Type B pancreatic cell (in vitro differentiated cells): ENCODE data around the gene CAMTA1. TPM values are rescaled to one million over a fixed set of nuclear protein-coding genes. Genes with fewer than 3 reads are reported as not detected.

Source experiments
- DNase-seq: peaks from one replicate; pipeline ENCODE4 v3.0.0; 2021; ENCODE audit warnings: mixed read lengths; ENCODE audit not compliant: unreplicated experiment; ENCODE audit errors: extremely low spot score
- H3K27ac Mint-ChIP-seq: 2 replicates; pipeline ENCODE4 v1.8.0; 2021; ENCODE audit warnings: mild to moderate bottlenecking, mixed read lengths
- H3K27me3 Mint-ChIP-seq: 2 replicates; pipeline ENCODE4 v1.8.0; 2021; ENCODE audit warnings: mixed read lengths
- H3K36me3 Mint-ChIP-seq: 2 replicates; pipeline ENCODE4 v1.8.0; 2021; ENCODE audit warnings: mixed read lengths
- H3K4me1 Mint-ChIP-seq: one replicate; pipeline ENCODE4 v1.8.0; 2021; ENCODE audit warnings: mixed read lengths; ENCODE audit not compliant: unreplicated experiment
- H3K4me3 Mint-ChIP-seq: 2 replicates; pipeline ENCODE4 v1.8.0; 2021; ENCODE audit warnings: mild to moderate bottlenecking, mixed read lengths
- H3K9me3 Mint-ChIP-seq: 2 replicates; pipeline ENCODE4 v1.8.0; 2021; ENCODE audit warnings: mixed read lengths
- CTCF ChIP-seq: fragments of 200-600 bp; sonication (generic); conservative IDR thresholded peaks from 2 replicates; pipeline ENCODE4 v1.5.0; 2021; ENCODE audit warnings: antibody characterized with exemption, mild to moderate bottlenecking
- total RNA-seq: library from RNA; stranded (reverse); gene quantifications from 2 replicates; pipeline ENCODE4 v1.2.1, GENCODE V29; 2021; ENCODE audit warnings: low replicate concordance

CAMTA1 gene
- total RNA-seq, 1 donor from 2014 or later: 82.5 TPM

GRCh38 chr1:7107109-7107830, 322.0 kb downstream of the CAMTA1 start:
- H3K4me1 Mint-ChIP-seq: no peaks in the 10 kb centered on the region
- TF ChIP-seq CTCF: no peak
- H3K27me3 Mint-ChIP-seq: peaks cover 28% of the 10 kb centered on the region
- no peak overlapping the region for H3K4me3 Mint-ChIP-seq
- H3K36me3 Mint-ChIP-seq: no peaks in the 10 kb centered on the region
- H3K27ac Mint-ChIP-seq: no peak overlapping the region
- no peak for DNase-seq
- H3K9me3 Mint-ChIP-seq: no peaks in the 10 kb centered on the region

GRCh38 chr1:7108251-7108650, 323.0 kb downstream of the CAMTA1 start:
- no peak for DNase-seq
- H3K4me1 Mint-ChIP-seq: no peaks in the 10 kb centered on the region
- no peak overlapping the region for H3K27ac Mint-ChIP-seq
- H3K9me3 Mint-ChIP-seq: no peaks in the 10 kb centered on the region
- H3K27me3 Mint-ChIP-seq: peaks cover 28% of the 10 kb centered on the region
- H3K36me3 Mint-ChIP-seq: no peaks in the 10 kb centered on the region
- no peak for TF ChIP-seq CTCF
- H3K4me3 Mint-ChIP-seq: no peak overlapping the region

GRCh38 chr1:7109901-7110300, 324.6 kb downstream of the CAMTA1 start:
- H3K36me3 Mint-ChIP-seq: no peaks in the 10 kb centered on the region
- no peak for DNase-seq
- no peaks in the 10 kb centered on the region for H3K4me1 Mint-ChIP-seq
- H3K9me3 Mint-ChIP-seq: no peaks in the 10 kb centered on the region
- no peak for TF ChIP-seq CTCF
- no peak overlapping the region for H3K27ac Mint-ChIP-seq
- H3K27me3 Mint-ChIP-seq: peaks cover 28% of the 10 kb centered on the region
- H3K4me3 Mint-ChIP-seq: no peak overlapping the region

GRCh38 chr1:7110321-7110720, 325.1 kb downstream of the CAMTA1 start:
- no peak for DNase-seq
- no peaks in the 10 kb centered on the region for H3K9me3 Mint-ChIP-seq
- TF ChIP-seq CTCF: no peak
- H3K4me1 Mint-ChIP-seq: no peaks in the 10 kb centered on the region
- no peak overlapping the region for H3K27ac Mint-ChIP-seq
- H3K36me3 Mint-ChIP-seq: no peaks in the 10 kb centered on the region
- no peak overlapping the region for H3K4me3 Mint-ChIP-seq
- H3K27me3 Mint-ChIP-seq: peaks cover 28% of the 10 kb centered on the region

GRCh38 chr1:7111853-7112252, 326.6 kb downstream of the CAMTA1 start:
- Mint-ChIP-seq H3K27ac (no peak overlapping the region), H3K4me3 (no peak overlapping the region), H3K9me3 (no peaks in the 10 kb centered on the region), H3K36me3 (no peaks in the 10 kb centered on the region), H3K4me1 (no peaks in the 10 kb centered on the region), H3K27me3 (peaks cover 23% of the 10 kb centered on the region)
- DNase-seq: no peak
- no peak for TF ChIP-seq CTCF
